Measurements from ENCODE around the gene CDK7. TPM values are rescaled to one million over a fixed set of nuclear protein-coding genes. Genes with fewer than 3 reads are reported as not detected.
"Not testable (repeated sequence)": the region's sequence is repeated elsewhere in the genome, so short reads cannot be mapped to it uniquely, and the experiment has no call there.

Gene CDK7
- total RNA-seq, 2 experiments from 2014 or later = 23.8 to 28.4 TPM

- H3K4me1 Mint-ChIP-seq (ENCODE audit: low read depth) = peaks cover 48% of the 10 kb centered on the region
- peaks cover 40% of the 10 kb centered on the region for H3K36me3 Mint-ChIP-seq (ENCODE audit: low read depth)
- CTCF ChIA-PET = interaction anchor here (1.0 kb wide), 1 partner anchor 17 kb away, joined by 4 read pairs; no protein-coding TSS in a partner anchor
- no peak for DNase-seq
- H3K4me3 Mint-ChIP-seq = no peak overlapping the region
- intact Hi-C loops (cut with micrococcal nuclease) = no loop called here
- peaks cover 3% of the 10 kb centered on the region for H3K9me3 Mint-ChIP-seq
- H3K27ac Mint-ChIP-seq = no peak overlapping the region
- H3K27me3 Mint-ChIP-seq (ENCODE audit: low read depth) = no peaks in the 10 kb centered on the region
Measured at GRCh38 chr5:69242215-69242927, 7.7 kb downstream of the CDK7 start.

GRCh38 chr5:69245031-69245430 lies 10.3 kb downstream of the CDK7 start:
- intact Hi-C loops (cut with micrococcal nuclease) = no loop called here
- Mint-ChIP-seq H3K36me3 (ENCODE audit: low read depth) (peaks cover 36% of the 10 kb centered on the region), H3K27me3 (ENCODE audit: low read depth) (no peaks in the 10 kb centered on the region), H3K27ac (no peak overlapping the region), H3K9me3 (peaks cover 5% of the 10 kb centered on the region), H3K4me3 (no peak overlapping the region), H3K4me1 (ENCODE audit: low read depth) (peaks cover 38% of the 10 kb centered on the region)
- no peak for DNase-seq
- CTCF ChIA-PET = no interaction called here

GRCh38 chr5:69248019-69248418 lies 13.3 kb downstream of the CDK7 start:
- Mint-ChIP-seq H3K27me3 (ENCODE audit: low read depth) (no peaks in the 10 kb centered on the region), H3K36me3 (ENCODE audit: low read depth) (peaks cover 21% of the 10 kb centered on the region), H3K4me3 (no peak overlapping the region), H3K9me3 (peaks cover 5% of the 10 kb centered on the region), H3K27ac (no peak overlapping the region), H3K4me1 (ENCODE audit: low read depth) (peaks cover 28% of the 10 kb centered on the region)
- intact Hi-C loops (cut with micrococcal nuclease) = no loop called here
- no peak for DNase-seq
- CTCF ChIA-PET = no interaction called here

- intact Hi-C loops (cut with micrococcal nuclease) = no loop called here
- no peak for DNase-seq
- no peaks in the 10 kb centered on the region for H3K27me3 Mint-ChIP-seq (ENCODE audit: low read depth)
- no peak overlapping the region for H3K4me3 Mint-ChIP-seq
- CTCF ChIA-PET = no interaction called here
- peak overlapping the region; percentile 18 for H3K27ac Mint-ChIP-seq
- peaks cover 14% of the 10 kb centered on the region for H3K36me3 Mint-ChIP-seq (ENCODE audit: low read depth)
- H3K4me1 Mint-ChIP-seq (ENCODE audit: low read depth) = peaks cover 18% of the 10 kb centered on the region
- peaks cover 5% of the 10 kb centered on the region for H3K9me3 Mint-ChIP-seq
Measured at GRCh38 chr5:69250593-69250992, 15.9 kb downstream of the CDK7 start.

- Mint-ChIP-seq H3K27me3 (ENCODE audit: low read depth) (no peaks in the 10 kb centered on the region), H3K36me3 (ENCODE audit: low read depth) (peaks cover 8% of the 10 kb centered on the region), H3K4me1 (ENCODE audit: low read depth) (peaks cover 8% of the 10 kb centered on the region), H3K9me3 (peaks cover 3% of the 10 kb centered on the region), H3K27ac (no peak overlapping the region), H3K4me3 (no peak overlapping the region)
- no peak for DNase-seq
- CTCF ChIA-PET = interaction anchor here (1.1 kb wide), 1 partner anchor 48 kb away, joined by 3 read pairs; no protein-coding TSS in a partner anchor
- intact Hi-C loops (cut with micrococcal nuclease) = no loop called here
Measured at GRCh38 chr5:69252437-69252836, 17.8 kb downstream of the CDK7 start.

- H3K9me3 Mint-ChIP-seq; DNase-seq; H3K4me1 Mint-ChIP-seq (ENCODE audit: low read depth); H3K27me3 Mint-ChIP-seq (ENCODE audit: low read depth); H3K27ac Mint-ChIP-seq; intact Hi-C loops (cut with micrococcal nuclease); H3K4me3 Mint-ChIP-seq: not testable (repeated sequence)
- peaks cover 11% of the 10 kb centered on the region for H3K36me3 Mint-ChIP-seq (ENCODE audit: low read depth)
- CTCF ChIA-PET = interaction anchor here (0.7 kb wide), 1 partner anchor 38 kb away, joined by 3 read pairs; no protein-coding TSS in a partner anchor
Measured at GRCh38 chr5:69255940-69256339, 21.3 kb downstream of the CDK7 start.

GRCh38 chr5:69257577-69257976 lies 22.9 kb downstream of the CDK7 start:
- DNase-seq = no peak
- CTCF ChIA-PET = no interaction called here
- H3K27ac Mint-ChIP-seq = no peak overlapping the region
- intact Hi-C loops (cut with micrococcal nuclease) = no loop called here
- no peak overlapping the region for H3K4me3 Mint-ChIP-seq
- H3K36me3 Mint-ChIP-seq (ENCODE audit: low read depth) = peaks cover 20% of the 10 kb centered on the region
- H3K27me3 Mint-ChIP-seq (ENCODE audit: low read depth) = no peaks in the 10 kb centered on the region
- no peaks in the 10 kb centered on the region for H3K4me1 Mint-ChIP-seq (ENCODE audit: low read depth)
- no peaks in the 10 kb centered on the region for H3K9me3 Mint-ChIP-seq

- CTCF ChIA-PET = interaction anchor here (0.6 kb wide), 1 partner anchor 23 kb away, joined by 3 read pairs; no protein-coding TSS in a partner anchor
- no peak for DNase-seq
- Mint-ChIP-seq H3K27me3 (ENCODE audit: low read depth) (no peaks in the 10 kb centered on the region), H3K4me1 (ENCODE audit: low read depth) (no peaks in the 10 kb centered on the region), H3K36me3 (ENCODE audit: low read depth) (peaks cover 25% of the 10 kb centered on the region), H3K9me3 (no peaks in the 10 kb centered on the region), H3K27ac (no peak overlapping the region), H3K4me3 (no peak overlapping the region)
- intact Hi-C loops (cut with micrococcal nuclease) = no loop called here
Measured at GRCh38 chr5:69261034-69261433, 26.3 kb downstream of the CDK7 start.

- H3K27me3 Mint-ChIP-seq (ENCODE audit: low read depth) = no peaks in the 10 kb centered on the region
- DNase-seq = peak; percentile 14
- H3K9me3 Mint-ChIP-seq = no peaks in the 10 kb centered on the region
- intact Hi-C loops (cut with micrococcal nuclease) = no loop called here
- peaks cover 16% of the 10 kb centered on the region for H3K36me3 Mint-ChIP-seq (ENCODE audit: low read depth)
- no peak overlapping the region for H3K27ac Mint-ChIP-seq
- H3K4me3 Mint-ChIP-seq = no peak overlapping the region
- H3K4me1 Mint-ChIP-seq (ENCODE audit: low read depth) = no peaks in the 10 kb centered on the region
- CTCF ChIA-PET = interaction anchor here (1.2 kb wide), 1 partner anchor 68 kb away, joined by 3 read pairs; no protein-coding TSS in a partner anchor
Measured at GRCh38 chr5:69265931-69266330, 31.2 kb downstream of the CDK7 start.

GRCh38 chr5:69268899-69269298 lies 34.2 kb downstream of the CDK7 start:
- H3K27me3 Mint-ChIP-seq (ENCODE audit: low read depth) = no peaks in the 10 kb centered on the region
- peaks cover 3% of the 10 kb centered on the region for H3K4me1 Mint-ChIP-seq (ENCODE audit: low read depth)
- peaks cover 9% of the 10 kb centered on the region for H3K36me3 Mint-ChIP-seq (ENCODE audit: low read depth)
- no peak overlapping the region for H3K4me3 Mint-ChIP-seq
- H3K27ac Mint-ChIP-seq = peak overlapping the region; percentile 50
- no peaks in the 10 kb centered on the region for H3K9me3 Mint-ChIP-seq
- intact Hi-C loops (cut with micrococcal nuclease) = no loop called here
- no peak for DNase-seq
- CTCF ChIA-PET = interaction anchor here (1.0 to 1.4 kb wide), 2 partner anchors 11 to 176 kb away, joined by 3 to 4 read pairs; no protein-coding TSS in a partner anchor

- H3K36me3 Mint-ChIP-seq (ENCODE audit: low read depth) = peaks cover 9% of the 10 kb centered on the region
- no peak overlapping the region for H3K27ac Mint-ChIP-seq
- no peaks in the 10 kb centered on the region for H3K9me3 Mint-ChIP-seq
- intact Hi-C loops (cut with micrococcal nuclease) = no loop called here
- no peak overlapping the region for H3K4me3 Mint-ChIP-seq
- no peak for DNase-seq
- CTCF ChIA-PET = interaction anchor here (0.6 to 2.2 kb wide), 4 partner anchors 12 to 227 kb away, joined by 3 to 5 read pairs (median 4); no protein-coding TSS in a partner anchor
- peaks cover 3% of the 10 kb centered on the region for H3K4me1 Mint-ChIP-seq (ENCODE audit: low read depth)
- H3K27me3 Mint-ChIP-seq (ENCODE audit: low read depth) = no peaks in the 10 kb centered on the region
Measured at GRCh38 chr5:69270840-69271239, 36.2 kb downstream of the CDK7 start.

GRCh38 chr5:69271376-69271775 lies 36.7 kb downstream of the CDK7 start:
- CTCF ChIA-PET = interaction anchor here (0.6 to 2.2 kb wide), 5 partner anchors 12 to 228 kb away, joined by 3 to 5 read pairs (median 3); no protein-coding TSS in a partner anchor
- intact Hi-C loops (cut with micrococcal nuclease) = no loop called here
- Mint-ChIP-seq H3K4me1 (ENCODE audit: low read depth) (peaks cover 3% of the 10 kb centered on the region), H3K27ac (no peak overlapping the region), H3K27me3 (ENCODE audit: low read depth) (no peaks in the 10 kb centered on the region), H3K36me3 (ENCODE audit: low read depth) (peaks cover 10% of the 10 kb centered on the region), H3K9me3 (no peaks in the 10 kb centered on the region), H3K4me3 (no peak overlapping the region)
- DNase-seq = peak; percentile 14

GRCh38 chr5:69275563-69275962 lies 40.9 kb downstream of the CDK7 start:
- no peaks in the 10 kb centered on the region for H3K9me3 Mint-ChIP-seq
- H3K36me3 Mint-ChIP-seq (ENCODE audit: low read depth) = peaks cover 20% of the 10 kb centered on the region
- intact Hi-C loops (cut with micrococcal nuclease) = no loop called here
- H3K4me1 Mint-ChIP-seq (ENCODE audit: low read depth) = peaks cover 3% of the 10 kb centered on the region
- no peak for DNase-seq
- no peak overlapping the region for H3K27ac Mint-ChIP-seq
- CTCF ChIA-PET = no interaction called here
- H3K27me3 Mint-ChIP-seq (ENCODE audit: low read depth) = no peaks in the 10 kb centered on the region
- no peak overlapping the region for H3K4me3 Mint-ChIP-seq
